ENCODE data around the gene CRYBG1.

The CRYBG1 gene

DNA sequence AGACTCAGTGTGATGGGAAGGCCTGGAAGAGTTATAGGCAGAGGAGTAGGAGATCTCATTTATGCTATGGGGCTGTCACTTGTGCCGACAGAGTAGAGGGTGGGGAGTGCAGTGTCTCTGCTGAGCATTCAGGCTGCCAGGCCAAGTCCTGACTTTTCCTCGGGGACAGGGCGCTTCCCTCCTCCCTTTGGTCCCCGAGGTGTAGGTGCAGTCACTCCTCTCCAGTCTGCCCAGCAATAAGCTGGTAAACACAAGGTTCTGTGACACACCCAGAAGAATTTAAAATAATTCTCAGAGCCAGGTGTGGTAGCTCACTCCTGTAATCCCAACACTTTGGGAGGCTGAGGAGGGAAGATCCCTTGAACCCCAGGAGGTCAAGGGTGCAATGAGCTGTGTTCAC is 109.4 kb downstream of the CRYBG1 start:
- DNase-seq, result no peak

DNA sequence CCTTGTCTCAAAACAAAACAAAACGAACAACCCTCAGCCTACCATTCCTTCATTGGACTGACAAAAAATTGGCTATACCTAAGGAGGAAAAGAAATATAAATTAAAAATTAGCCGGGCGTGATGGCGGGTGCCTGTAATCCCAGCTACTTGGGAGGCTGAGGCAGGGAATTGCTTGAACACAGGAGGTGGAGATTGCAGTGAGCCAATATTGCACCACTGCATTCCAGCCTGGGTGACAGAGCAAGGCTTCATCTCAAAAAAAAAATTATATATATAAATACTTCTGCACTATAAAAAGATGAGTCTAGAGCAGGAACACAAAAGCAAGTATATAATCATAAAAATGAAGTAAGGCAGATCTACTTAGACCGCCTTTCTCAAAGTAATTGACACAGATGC is 109.8 kb downstream of the CRYBG1 start:
- DNase-seq, result no peak

DNA sequence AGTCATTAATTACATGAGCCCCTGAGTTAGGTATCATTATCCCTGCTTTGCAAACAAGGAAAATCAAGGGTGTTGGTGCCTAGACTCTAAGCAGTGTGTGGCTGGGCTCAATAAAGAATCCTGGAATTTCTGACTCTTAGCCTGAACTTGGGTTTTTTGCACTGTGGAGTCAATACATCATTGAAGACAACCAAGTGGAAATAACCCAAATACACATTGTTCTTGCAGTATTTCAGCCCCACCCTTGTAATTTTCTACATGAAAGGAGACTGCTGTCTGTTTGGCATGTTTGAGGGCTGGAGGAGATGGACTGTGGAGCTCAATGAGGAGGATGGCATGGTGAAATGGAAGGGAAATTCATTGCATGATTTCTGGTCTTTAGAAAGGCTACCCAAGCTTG is 110.3 kb downstream of the CRYBG1 start:
- no peak for DNase-seq

- DNase-seq, result no peak
Observed at GRCh38 chr6:106473812-106474211, 113.3 kb downstream of the CRYBG1 start.

- no peak for DNase-seq
Observed at GRCh38 chr6:106474466-106474865, 113.9 kb downstream of the CRYBG1 start.

DNA sequence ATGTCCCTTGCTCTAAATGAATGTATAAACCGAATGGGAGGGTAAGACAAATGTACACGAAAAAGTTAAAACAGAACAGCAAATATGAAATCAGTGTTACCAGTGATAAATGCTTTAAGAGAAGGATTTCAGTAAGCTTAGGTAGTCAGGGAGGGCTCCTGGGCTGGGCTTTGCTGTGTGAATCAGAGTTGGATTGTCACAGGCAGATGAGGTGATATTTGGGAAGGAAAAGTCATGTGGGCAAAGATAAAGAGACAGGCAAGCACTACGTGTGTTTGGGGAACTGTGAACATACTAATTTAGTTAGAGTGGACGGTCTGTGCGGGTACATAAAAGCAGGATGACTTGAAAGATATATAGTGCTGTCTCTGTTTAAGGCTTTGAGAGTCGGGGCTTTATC is 114.8 kb downstream of the CRYBG1 start:
- DNase-seq, result peak; percentile 70

- peak; percentile 34 for DNase-seq
Observed at GRCh38 chr6:106476331-106477105, 116.0 kb downstream of the CRYBG1 start.

- DNase-seq, result no peak
Observed at GRCh38 chr6:106477146-106477545, 116.6 kb downstream of the CRYBG1 start.

GRCh38 chr6:106477790-106478189 is 117.3 kb downstream of the CRYBG1 start:
- DNase-seq, result peak; percentile 70

GRCh38 chr6:106486236-106486635 is 125.7 kb downstream of the CRYBG1 start:
- no peak for DNase-seq

DNA sequence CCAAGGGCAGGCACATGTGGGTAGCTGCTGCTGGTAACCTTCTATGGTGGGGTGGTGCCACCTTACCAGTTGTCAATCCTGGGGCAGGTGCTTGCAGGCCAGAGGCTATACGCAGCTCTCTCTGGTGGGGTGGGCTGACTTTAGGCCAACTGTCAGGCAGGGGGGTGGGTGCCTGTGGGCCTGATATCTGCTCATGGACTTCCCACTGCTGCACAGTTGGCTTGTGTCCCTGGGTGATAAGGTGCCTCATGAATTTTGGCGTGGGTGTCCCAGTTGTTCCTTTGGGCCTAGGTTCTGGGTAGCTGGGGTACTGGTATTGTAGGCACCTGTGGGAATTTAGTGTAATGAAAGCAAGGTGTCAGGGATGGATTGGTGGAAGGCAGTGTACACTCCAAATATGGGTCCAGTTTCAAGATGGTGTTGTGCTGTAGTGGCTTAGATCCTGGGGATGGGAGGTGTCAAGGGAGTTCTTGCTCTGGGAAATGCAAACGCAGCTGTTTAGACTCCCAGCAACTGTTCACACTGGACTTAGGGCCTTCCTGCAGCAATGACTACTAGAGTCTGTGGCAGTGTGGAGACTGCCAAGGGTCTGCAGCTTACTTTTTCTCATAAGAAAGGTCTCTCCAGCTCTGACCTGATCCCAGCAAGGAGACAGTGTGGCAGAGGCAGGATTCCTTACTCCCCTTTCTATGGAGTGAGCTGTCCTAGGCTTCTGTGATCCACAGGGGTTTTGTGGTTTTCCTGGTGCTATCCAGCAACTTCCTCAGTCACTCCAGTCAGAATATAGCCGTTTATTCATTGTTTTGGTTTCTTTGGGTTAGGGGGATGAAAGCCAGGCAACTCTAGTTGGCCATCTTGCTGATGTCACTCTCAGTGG is 128.2 kb downstream of the CRYBG1 start:
- no peak for DNase-seq

DNA sequence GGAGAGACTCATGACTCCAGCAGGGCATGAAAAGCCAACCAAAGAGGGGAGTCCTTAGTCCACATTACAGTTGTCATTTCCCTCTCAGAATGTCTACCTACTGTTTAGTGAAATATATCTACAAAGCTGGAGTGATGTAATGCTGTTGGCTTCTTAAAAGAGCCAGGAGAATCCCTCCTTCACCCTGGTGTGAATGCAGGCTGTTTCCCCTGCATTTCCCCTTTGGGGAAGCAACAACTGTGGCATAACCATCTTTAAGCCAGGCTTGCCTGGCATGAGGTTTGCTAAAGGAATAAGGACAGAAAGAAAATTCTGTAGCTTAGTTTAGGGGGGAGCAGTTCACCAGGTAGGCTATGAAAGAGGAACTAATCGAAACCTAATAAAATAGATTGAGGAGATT is 129.5 kb downstream of the CRYBG1 start:
- no peak for DNase-seq

- DNase-seq, result no peak
Observed at GRCh38 chr6:106490436-106490835, 129.9 kb downstream of the CRYBG1 start.

GRCh38 chr6:106490974-106491373 is 130.5 kb downstream of the CRYBG1 start:
- DNase-seq, result no peak

- DNase-seq, result no peak
Observed at GRCh38 chr6:106495014-106495413, 134.5 kb downstream of the CRYBG1 start.

GRCh38 chr6:106496823-106497222 is 136.3 kb downstream of the CRYBG1 start:
- no peak for DNase-seq

- DNase-seq, result no peak
Observed at GRCh38 chr6:106501960-106502371, 141.4 kb downstream of the CRYBG1 start.

- no peak for DNase-seq
Observed at GRCh38 chr6:106502559-106502958, 142.0 kb downstream of the CRYBG1 start.

- DNase-seq, result no peak
Observed at GRCh38 chr6:106508277-106508676, 147.8 kb downstream of the CRYBG1 start.

DNA sequence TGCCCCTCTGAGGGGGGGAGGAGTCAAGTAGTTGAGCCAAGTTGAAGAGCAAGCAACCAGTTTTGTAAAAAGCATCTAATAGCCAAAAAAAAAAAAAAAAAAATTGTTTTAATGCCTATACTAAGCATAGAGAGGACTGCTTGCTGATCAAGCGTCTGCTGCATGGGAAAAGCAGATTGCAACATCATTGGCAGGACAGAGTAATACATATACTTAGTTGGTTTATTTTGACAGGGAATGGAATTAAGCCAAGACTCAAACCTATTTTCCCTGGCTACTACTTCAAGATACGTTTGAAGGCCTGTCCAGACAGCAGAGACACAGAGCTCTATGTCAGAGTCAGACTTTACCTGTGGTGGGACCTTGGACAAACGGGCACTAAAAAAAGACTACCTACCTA is 148.3 kb downstream of the CRYBG1 start:
- DNase-seq, result no peak

DNA sequence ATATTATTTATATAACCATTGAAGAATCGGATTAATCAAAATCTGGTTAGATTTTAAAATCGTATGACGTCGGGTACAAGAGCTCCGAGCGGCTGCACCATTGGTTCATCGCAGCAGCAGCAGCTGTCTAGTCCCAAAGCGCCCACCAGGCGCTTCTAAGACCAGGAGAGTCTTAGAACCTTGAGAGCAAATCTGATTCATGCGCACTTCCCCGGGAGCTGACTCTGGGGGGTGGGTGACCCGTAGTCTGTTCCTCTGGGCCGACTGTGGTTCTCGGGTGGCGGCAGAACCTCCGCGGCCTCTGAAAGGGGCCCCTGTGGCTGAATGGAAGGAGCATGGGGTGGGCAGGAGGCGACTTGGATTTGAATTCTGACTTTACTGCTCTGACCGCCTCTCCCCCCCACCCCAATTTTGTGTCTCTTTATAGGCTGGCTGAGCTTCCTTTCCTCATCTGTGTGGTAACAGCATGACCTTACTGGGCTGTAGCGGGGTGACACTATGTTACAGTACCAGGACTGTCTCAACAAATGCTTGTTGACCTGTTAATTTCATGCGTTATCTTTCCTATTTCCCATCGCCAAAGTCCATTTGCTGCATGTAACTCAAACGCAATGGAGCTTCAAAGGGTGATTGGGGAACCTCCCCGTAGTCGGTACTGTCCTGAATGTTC is 149.0 kb downstream of the CRYBG1 start:
- DNase-seq, result peak; percentile 79

- DNase-seq, result peak; percentile 59
Observed at GRCh38 chr6:106510090-106510970, 149.8 kb downstream of the CRYBG1 start.

Measured in NCI-H82 (cell line).